Progenitor cell of endocrine pancreas (in vitro differentiated cells): ENCODE data around the gene C9orf72. TPM values are rescaled to one million over a fixed set of nuclear protein-coding genes. Genes with fewer than 3 reads are reported as not detected.

ENCODE experiments used
- DNase-seq: peaks from one replicate; pipeline ENCODE4 v3.0.0; 2021; ENCODE audit warnings: low spot score; ENCODE audit not compliant: unreplicated experiment
- H3K27ac Mint-ChIP-seq: 2 replicates; pipeline ENCODE4 v1.8.0; 2021; ENCODE audit warnings: mild to moderate bottlenecking, moderate library complexity, mixed read lengths
- H3K27me3 Mint-ChIP-seq: 2 replicates; pipeline ENCODE4 v1.8.0; 2021; ENCODE audit warnings: mixed read lengths
- H3K36me3 Mint-ChIP-seq: 2 replicates; pipeline ENCODE4 v1.8.0; 2022; ENCODE audit warnings: mixed read lengths; ENCODE audit not compliant: insufficient read depth
- H3K4me1 Mint-ChIP-seq: 2 replicates; pipeline ENCODE4 v1.8.0; 2021; ENCODE audit warnings: low read depth, mixed read lengths
- H3K4me3 Mint-ChIP-seq: 2 replicates; pipeline ENCODE4 v1.8.0; 2021; ENCODE audit warnings: low read depth, mild to moderate bottlenecking, moderate library complexity, mixed read lengths
- H3K9me3 Mint-ChIP-seq: 2 replicates; pipeline ENCODE4 v1.8.0; 2021; ENCODE audit warnings: low read depth, mixed read lengths
- CTCF ChIP-seq: fragments of 200-600 bp; sonication (generic); IDR thresholded peaks from one replicate; pipeline ENCODE4 v1.5.0; 2021; ENCODE audit warnings: antibody characterized with exemption, mild to moderate bottlenecking; ENCODE audit not compliant: unreplicated experiment
- total RNA-seq: library from RNA; stranded (reverse); gene quantifications from 2 replicates; pipeline ENCODE4 v1.2.1, GENCODE V29; 2021

Gene C9orf72
- total RNA-seq, 1 donor from 2014 or later: 18.6 TPM

DNA sequence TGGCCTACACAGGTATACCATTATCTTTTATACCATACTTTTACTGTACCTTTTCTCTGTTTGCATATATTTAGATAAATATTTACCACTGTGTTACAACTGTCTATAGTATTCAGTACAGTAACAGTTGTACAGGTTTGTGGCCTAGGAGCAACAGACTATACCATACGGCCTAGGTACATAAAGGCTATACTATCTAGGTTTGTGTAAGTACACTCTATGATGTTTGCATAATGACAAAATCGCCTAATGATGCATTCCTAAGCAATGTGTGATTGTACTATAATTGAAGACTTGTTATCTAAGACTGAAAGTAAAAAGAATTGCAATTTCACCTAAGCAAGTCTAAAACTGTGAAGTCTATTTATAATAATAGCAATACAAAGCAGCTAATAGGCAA is 3.9 kb downstream of the C9orf72 start:
- H3K27me3 Mint-ChIP-seq: no peaks in the 10 kb centered on the region
- peaks cover 12% of the 10 kb centered on the region for H3K4me1 Mint-ChIP-seq
- H3K36me3 Mint-ChIP-seq: peaks cover 4% of the 10 kb centered on the region
- no peak overlapping the region for H3K27ac Mint-ChIP-seq
- no peak for TF ChIP-seq CTCF
- no peaks in the 10 kb centered on the region for H3K9me3 Mint-ChIP-seq
- H3K4me3 Mint-ChIP-seq: no peak overlapping the region
- no peak for DNase-seq

DNA sequence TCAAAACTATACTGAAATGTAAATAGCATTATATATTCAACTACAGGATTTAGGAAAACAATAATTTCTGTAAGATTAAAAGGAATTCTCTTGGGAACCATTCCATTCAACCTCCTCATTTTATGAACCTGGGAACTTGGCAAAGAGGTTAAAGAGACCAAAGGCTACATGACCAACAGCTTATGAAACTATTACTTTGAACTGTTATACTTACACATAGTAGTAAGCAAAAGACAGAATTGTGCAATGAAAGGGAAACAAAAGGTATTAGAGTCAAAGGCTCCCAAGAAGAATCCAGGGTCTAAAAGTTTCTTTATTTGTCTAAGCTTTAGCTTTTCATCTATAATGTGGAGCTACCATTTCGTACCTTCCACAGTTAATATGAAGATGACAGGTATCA is 7.2 kb downstream of the C9orf72 start:
- peaks cover 2% of the 10 kb centered on the region for H3K4me1 Mint-ChIP-seq
- H3K36me3 Mint-ChIP-seq: peaks cover 6% of the 10 kb centered on the region
- no peak overlapping the region for H3K4me3 Mint-ChIP-seq
- TF ChIP-seq CTCF: no peak
- no peak for DNase-seq
- H3K27me3 Mint-ChIP-seq: no peaks in the 10 kb centered on the region
- no peak overlapping the region for H3K27ac Mint-ChIP-seq
- H3K9me3 Mint-ChIP-seq: no peaks in the 10 kb centered on the region

DNA sequence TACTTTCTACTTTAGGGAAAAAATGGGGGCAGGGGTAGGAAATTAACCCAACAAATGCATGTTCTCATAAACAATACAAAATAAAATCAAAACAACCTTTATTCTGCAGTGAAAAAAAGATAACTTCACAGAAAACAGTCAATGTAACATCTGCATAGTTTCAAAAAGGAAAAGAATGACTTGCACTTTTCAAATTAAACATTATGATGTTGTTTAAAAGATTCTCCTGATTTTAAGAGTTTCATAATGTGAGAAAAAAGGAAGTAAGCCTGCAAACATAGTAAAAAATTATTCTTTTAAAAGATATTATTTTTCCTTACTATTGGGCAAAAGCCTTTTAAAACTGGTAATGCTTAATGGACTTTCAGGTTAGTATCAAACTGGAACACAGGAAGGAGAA is 7.6 kb downstream of the C9orf72 start:
- no peaks in the 10 kb centered on the region for H3K9me3 Mint-ChIP-seq
- TF ChIP-seq CTCF: no peak
- H3K27ac Mint-ChIP-seq: peak overlapping the region; percentile 60
- no peak overlapping the region for H3K4me3 Mint-ChIP-seq
- peaks cover 2% of the 10 kb centered on the region for H3K4me1 Mint-ChIP-seq
- DNase-seq: no peak
- peaks cover 7% of the 10 kb centered on the region for H3K36me3 Mint-ChIP-seq
- no peaks in the 10 kb centered on the region for H3K27me3 Mint-ChIP-seq

GRCh38 chr9:27564670-27565069 is 8.6 kb downstream of the C9orf72 start:
- no peak for TF ChIP-seq CTCF
- no peaks in the 10 kb centered on the region for H3K9me3 Mint-ChIP-seq
- H3K4me1 Mint-ChIP-seq: peaks cover 2% of the 10 kb centered on the region
- no peaks in the 10 kb centered on the region for H3K27me3 Mint-ChIP-seq
- peaks cover 7% of the 10 kb centered on the region for H3K36me3 Mint-ChIP-seq
- H3K27ac Mint-ChIP-seq: no peak overlapping the region
- no peak overlapping the region for H3K4me3 Mint-ChIP-seq
- DNase-seq: no peak

GRCh38 chr9:27563738-27564430 is 9.4 kb downstream of the C9orf72 start:
- no peaks in the 10 kb centered on the region for H3K9me3 Mint-ChIP-seq
- TF ChIP-seq CTCF: no peak
- H3K27ac Mint-ChIP-seq: no peak overlapping the region
- H3K4me1 Mint-ChIP-seq: peaks cover 2% of the 10 kb centered on the region
- no peaks in the 10 kb centered on the region for H3K27me3 Mint-ChIP-seq
- H3K4me3 Mint-ChIP-seq: no peak overlapping the region
- peaks cover 7% of the 10 kb centered on the region for H3K36me3 Mint-ChIP-seq
- no peak for DNase-seq
